Suppressor macrophage treated with lipopolysaccharide for 1 hour (primary cell): Measurements from ENCODE around the gene CNPY2.
A peak's percentile ranks its signal among the peaks of the same experiment; 100 is the strongest.
"Not testable (repeated sequence)": the region's sequence is repeated elsewhere in the genome, so short reads cannot be mapped to it uniquely, and the experiment has no call there.

Experiments used
- DNase-seq, 3 donors: peaks; one replicate each; pipeline ENCODE4 v3.0.0-alpha.2; 2020 to 2022

The CNPY2 gene

DNA sequence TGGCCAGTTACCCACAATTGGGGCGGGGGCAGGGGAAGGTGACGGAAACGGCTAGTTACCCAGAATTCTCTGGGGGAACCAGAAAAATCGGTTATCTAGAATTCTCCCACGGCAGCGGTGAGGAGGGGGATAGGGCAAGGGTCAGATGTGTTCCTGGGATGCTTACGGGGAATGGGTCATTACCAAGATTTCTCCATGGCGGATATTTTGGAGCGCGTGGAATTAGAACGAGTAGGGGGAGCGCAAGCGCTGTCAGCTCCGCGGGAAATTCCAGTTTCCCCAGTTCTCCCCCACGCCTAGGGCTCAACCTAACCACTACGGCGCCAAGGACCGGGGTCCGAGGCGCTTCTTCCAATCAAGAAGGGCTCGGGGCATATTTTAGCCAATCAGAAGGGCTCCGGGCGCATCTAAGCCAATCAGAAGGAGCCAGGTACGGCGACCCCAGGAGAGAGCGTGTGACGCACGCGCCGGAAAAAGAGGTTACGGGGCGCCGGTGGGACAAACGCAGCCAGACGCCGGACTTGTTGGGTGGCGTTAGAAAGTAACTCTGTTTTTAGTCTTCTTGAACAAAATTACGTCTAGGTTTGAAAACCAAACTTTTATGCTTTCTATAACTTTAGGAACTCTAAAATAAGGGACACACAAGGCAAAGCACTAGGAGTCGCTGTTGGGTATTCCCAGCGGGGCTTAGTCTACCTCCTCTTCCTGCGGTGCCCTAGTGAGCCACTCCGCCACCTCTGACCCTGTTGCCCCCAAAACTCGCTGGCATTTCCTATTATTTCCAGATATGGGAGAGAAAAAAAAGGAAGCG lies 18.1 kb upstream of the CNPY2 start, which contains the start of gene PAN2:
Gene PAN2, minus strand, starts transcription at position 322 of the 811 bp plus-strand sequence. CDS start 906 bp downstream, outside the sequence.
- peak; percentile 97 to 99 (median 98) for DNase-seq

DNA sequence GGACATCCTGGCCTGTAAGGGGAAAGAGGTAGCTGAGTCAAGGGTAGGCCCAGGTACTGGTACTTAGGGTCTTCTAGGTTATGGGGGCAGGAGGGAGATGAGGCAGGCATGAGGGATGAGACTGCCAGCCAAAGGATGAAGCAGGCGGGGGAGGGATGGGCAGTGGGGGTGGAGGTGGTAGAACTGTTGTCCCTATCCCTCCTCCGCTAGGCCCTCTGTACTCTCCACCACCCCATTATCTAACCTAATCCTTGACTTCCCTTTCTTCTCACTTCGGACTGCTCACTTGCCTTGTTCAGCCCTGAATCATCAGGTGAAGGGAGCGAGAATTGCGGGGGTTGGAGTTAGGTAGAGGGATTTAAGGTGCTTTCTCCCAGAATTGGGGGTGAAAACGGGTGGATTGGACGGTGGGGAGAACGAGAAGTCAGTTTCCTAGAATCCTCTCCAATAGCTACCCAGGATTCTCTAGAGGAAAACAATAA lies 17.4 kb upstream of the CNPY2 start:
- no peak for DNase-seq

DNA sequence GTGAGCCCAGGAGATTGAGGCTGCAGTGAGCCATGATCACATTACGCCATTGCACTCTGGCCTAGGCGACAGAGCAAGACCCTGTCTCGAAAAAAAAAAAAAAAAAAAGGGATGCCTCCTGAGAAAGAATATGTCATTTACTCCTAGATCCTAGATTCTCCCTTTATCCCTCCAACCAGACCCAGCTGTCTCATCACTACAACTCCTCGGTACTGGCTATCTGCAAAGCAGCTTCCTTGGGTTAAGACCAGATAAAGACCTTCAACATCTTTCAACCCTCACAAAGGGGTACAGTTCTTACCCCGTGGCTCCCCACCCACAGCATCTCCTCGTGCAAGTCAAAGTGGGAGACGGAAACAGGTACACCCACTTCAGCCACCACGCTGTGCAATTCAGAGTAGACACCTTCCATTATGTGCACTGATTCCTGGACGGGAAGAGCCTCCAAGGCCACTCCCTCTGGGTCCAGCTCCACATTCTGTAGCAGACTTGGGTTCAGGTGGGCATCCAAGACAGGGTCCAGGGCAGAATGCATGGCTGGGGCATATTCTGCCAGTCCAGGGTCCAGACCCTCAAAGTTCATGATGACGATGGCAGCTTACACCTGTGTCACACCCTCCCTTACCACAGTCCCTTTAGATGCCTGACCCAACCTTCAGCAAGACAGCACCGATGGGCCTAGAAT lies 16.9 kb upstream of the CNPY2 start:
- DNase-seq: no peak

DNA sequence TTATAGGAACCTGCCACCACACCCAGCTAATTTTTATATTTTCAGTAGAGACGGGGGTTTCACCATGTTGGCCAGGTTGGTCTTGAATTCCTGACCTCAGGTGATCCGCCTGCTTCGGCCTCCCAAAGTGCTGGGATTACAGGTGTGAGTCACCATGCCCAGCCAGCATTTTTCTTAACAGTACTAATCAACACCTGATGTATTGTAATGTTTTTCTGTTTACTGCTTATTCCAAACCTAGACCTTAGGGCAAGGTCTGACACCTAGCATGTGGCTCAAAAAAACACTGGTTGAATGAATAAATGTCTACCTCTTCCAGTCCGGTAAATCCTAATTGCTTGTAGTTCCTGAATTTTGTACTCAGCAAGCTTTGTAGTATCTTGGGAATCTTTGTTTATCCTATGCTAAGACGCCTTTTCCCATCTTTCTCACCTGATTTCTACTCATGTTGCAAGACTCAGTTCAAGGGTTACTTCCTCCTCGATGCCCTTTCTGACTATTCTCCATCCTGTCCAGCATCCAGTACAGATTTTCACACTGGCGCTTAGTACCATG lies 15.2 kb upstream of the CNPY2 start:
- no peak for DNase-seq

DNA sequence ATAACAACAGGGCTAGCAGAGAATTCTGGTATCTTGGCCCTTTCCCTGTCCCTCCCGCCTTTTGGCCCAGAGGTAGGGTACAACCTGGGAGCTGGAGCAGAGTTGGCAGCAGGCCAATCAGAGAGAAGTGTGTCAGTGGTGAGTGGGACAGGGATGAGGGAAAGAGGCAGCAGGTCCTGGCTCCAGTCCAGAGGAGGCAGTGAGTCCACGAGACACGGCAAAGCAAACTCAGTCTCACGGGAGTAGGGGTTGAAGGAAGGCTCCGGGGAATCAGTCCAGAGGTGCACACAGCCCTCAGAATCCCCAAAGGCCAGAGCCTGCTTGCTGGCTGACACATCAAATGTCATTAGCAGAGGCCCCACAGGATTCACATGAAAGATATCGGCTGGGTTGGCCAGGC lies 10.7 kb upstream of the CNPY2 start:
- no peak for DNase-seq

DNA sequence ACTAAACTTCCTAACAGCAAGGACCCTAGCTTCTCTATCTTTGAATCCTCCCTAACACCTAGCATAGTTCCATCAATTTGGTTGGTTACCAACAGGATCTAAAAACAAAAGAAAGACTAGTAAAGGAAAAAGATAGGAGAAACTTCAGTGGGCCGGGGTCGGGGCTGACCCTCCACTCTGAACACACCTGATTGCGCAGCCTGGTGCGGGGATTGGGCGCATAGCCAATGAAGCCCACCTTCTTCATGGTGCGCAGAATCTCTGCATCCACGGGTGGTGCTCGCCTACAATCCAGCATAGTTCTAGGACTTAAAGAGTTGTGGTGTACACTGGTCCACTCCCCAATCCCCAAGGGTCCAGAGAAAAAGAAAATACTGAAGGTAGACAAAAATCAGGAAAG lies 10.3 kb upstream of the CNPY2 start:
- no peak for DNase-seq

DNA sequence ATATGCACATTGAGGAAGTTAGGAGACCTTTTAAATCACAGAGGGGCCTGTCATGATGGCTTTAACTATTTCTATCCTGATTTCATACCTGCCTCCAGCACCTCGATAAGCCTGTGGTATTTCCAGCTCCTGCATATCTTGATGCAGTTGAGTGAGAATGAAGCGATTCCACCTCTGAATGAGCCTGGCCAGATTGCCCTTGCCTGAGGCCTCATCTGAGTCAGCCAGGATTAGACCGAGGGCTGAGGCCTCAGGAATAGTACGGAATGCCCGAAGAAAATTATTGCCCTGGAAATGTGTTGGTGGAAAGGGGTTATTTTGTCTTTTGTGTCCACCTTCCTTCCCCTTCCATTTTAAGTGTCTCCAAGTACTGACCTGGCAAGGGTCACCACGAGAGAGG lies 8.4 kb upstream of the CNPY2 start:
- no peak for DNase-seq

DNA sequence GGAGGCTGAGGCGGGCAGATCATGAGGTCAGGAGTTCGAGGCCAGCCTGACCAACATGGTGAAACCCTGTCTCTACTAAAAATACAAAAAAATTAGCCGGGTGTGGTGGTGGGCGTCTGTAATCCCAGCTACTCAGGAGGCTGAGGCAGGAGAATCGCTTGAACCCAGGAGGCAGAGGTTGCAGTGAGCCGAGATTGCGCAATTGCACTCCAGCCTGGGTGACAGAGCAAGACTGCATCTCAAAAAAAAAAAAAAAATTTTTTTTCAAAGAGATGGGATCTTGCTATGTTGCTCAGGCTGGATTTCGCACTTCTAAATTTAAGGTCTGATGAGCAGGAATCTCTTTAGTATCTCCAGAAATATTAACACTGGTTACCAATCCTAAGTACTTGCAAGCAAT lies 5.8 kb upstream of the CNPY2 start:
- not testable (repeated sequence) for DNase-seq

DNA sequence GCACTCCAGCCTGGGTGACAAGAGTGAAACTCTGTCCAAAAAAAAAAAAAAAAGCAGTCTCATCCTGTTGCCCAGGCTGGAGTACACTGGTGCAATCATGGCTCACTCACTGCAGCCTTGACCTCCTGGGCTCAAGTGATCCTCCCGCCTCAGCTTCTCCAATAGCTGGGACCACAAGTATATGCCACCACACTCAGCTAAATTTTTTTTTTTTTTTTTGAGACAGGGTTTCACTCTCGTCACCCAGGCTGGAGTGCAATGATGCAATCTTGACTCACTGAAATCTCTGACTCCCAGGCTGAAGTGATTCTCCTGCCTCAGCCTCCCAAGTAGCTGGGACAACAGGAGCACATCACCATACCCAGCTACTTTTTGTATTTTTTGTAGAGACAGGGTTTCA lies 5.2 kb upstream of the CNPY2 start:
- DNase-seq: peak; percentile 72 to 87 (median 78)

DNA sequence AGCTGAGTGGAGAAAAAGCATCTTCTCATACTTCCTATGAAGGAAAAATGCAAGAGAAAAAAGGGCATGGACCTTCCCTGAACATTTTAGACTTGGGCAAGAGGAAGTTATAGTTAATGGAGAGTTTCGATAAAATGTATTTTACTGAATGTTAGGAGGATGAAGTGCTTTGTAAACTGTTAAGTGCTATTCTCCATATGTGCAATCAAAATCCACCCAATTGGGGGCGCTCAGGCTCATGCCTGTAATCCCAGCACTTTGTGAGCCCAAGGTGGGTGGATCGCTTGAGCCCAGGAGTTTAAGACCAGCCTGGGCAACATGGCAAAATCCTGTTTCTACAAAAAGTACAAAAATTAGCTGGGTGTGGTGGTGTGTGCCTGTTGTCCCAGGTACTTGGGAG lies 1.9 kb upstream of the CNPY2 start:
- no peak for DNase-seq

DNA sequence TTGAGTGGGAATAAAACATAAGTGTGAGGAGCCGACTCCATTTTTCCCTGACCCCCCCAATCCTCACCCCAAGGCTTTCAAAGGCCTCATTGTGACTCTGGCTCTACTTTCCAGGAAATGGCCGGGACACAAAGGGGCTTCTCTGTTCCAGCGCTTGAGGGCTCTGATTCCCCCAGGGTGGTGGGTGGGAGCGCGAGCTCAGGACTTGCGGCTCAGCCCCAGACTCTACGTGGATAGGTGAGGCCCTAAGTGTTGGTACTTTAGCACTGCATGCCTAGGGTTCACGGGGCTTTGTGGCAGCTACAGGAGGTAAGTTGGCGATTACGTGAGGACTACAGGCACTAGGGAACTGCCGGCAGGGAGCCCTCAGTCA lies 553 bp downstream of the CNPY2 start:
- no peak for DNase-seq

DNA sequence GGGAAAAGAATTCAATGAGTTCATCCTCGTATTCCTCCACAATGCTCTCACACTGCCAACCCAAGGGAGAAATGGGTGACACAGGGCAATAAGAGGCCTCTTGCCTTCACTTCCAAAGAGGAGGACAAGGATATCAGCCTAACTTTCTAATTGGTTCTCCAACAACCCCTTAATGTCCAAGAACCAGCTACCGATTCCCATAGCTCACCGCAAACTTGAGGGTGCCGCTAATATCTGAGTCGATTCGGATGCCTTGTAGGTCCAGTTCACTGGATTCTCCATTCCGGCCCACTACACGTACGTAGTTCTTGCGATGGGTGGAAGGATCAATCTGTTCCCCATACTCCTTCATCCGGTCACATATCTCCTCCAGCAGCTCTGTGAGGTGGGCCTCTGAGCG lies 4.8 kb downstream of the CNPY2 start:
- no peak for DNase-seq

DNA sequence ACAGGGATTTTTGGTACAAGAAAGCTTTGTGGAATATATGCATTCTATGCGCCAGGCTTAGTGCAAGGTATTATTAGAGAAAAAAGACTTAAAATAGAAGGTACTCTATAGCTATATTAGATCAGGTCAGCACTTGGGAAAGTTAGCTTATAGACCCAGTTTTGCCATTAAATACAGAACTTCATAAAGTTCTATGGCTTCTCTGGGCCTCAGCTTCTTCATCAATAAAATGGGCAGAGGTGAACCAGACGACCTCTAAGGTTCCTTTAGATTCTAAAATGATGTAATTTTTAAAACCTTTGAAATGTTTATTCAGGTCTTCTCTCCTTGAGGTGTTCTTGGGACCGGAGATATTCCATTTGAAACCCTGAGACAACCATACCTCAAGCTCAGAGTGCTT lies 7.1 kb downstream of the CNPY2 start:
- no peak for DNase-seq

DNA sequence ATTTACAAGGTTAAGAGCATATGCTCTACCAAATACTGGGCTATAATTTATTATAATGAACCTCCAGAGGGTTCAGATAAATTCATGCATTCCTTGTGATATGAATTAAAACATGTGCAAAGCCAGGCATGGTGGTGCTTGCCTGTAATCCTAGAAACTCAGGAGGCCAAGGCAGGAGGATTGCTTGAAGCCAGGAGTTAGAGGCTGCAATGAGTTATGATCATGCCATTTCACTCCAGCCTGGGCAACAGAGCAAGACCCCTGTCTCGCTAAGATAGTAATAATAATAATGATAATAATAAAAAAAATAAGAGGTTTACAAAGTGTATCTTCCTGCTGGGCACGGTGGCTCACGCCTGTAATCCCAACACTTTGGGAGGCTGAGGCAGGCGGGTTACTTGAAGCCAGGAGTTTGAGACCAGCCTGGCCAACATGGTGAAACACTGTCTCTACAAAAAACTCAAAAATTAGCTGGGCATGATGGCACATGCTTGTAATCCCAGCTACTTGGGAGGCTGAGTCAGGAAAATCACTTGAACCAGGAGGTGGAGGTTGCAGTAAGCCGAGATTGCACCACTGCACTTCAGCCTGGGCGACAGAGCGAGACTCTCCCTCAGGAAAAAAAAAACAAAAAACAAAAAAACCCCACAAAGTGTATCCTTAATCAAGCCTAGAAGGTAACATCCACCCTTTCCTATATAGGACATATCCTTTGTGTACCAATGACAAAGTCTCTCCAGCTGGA lies 8.4 kb downstream of the CNPY2 start:
- DNase-seq: no peak

DNA sequence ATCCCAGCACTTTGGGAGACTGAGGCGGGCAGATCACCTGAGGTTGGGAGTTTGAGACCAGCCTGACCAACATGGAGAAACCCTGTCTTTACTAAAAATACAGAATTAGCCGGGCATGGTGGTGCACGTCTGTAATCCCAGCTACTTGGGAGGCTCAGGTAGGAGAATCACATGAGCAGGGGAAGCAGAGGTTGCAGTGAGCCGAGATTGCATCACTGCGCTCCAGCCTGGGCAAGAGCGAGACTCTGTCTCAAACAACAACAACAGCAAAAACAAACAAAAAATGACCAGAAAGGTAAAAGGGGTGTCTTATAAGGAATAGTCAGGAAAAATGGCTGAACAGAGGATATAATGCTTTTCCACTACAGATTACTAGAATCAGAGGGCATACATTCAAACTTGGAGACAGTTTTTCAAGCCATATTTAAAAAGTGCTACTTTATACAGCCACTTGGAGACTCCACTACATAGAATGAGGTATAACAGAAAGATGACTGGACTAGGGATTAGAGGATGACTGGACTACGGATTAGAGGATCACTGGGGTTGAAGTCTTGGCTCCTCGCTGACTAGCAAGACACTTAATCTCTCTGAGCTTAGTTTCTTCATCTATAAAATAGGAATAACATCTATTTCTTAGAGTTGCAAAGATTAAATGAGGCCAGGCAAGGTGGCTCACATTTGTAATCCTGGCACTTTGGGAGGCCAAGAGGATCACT lies 10.8 kb downstream of the CNPY2 start:
- DNase-seq: no peak

DNA sequence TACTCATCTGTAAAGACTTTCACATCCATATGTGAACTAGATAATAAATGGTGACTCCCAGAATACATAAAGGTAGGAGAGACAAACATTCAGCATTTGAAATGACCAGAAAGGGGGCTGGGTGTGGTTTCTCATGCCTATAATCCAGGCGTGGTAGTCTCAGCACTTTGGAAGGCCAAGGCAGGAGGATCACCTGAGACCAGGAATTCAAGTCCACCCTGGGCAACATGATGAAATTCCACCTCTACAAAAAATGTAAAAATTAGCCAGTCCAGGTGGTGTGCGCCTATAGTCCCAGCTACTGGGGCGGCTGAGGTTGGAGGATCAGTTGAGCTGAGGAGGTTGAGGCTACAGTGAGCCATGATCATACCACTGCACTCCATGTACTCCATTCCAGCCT lies 11.5 kb downstream of the CNPY2 start:
- no peak for DNase-seq

DNA sequence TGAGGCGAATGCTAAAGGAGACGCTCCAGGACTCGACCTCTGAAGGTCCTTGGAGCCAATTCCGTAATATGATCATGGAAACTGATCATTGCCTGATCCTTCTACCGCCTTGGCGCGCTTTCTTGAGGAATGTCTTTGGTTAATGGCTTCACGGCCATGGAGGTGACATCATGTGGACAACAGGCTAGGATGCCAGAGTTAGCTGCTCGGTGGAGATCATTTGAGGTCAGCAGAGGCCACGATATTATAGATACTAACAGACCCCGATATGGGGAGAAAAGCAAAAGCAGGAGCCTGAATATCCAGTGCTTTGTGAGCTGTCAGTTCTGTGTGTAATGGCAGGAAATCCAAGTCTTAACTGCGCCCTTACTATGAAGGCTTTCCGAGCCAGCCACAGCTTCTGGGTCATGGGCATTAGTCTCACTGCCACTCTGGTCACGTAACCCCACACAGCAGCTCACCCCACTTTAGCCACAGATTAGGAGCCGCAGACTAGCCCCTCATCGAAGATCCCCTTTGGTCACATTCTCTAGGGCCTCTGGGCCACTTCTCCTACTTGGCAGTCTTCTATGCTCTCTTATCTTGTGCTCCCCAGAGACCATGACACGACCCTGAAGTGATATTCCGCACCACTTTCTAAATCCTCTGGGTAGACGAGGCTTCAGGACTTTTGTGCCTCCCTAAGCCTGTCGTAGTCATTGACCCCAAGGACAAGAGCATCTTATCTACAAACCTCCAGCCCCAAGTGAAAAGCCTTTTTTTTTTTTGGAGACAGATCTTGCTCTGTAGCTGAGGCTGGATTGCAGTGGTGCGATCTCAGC lies 14.9 kb downstream of the CNPY2 start:
- no peak for DNase-seq

DNA sequence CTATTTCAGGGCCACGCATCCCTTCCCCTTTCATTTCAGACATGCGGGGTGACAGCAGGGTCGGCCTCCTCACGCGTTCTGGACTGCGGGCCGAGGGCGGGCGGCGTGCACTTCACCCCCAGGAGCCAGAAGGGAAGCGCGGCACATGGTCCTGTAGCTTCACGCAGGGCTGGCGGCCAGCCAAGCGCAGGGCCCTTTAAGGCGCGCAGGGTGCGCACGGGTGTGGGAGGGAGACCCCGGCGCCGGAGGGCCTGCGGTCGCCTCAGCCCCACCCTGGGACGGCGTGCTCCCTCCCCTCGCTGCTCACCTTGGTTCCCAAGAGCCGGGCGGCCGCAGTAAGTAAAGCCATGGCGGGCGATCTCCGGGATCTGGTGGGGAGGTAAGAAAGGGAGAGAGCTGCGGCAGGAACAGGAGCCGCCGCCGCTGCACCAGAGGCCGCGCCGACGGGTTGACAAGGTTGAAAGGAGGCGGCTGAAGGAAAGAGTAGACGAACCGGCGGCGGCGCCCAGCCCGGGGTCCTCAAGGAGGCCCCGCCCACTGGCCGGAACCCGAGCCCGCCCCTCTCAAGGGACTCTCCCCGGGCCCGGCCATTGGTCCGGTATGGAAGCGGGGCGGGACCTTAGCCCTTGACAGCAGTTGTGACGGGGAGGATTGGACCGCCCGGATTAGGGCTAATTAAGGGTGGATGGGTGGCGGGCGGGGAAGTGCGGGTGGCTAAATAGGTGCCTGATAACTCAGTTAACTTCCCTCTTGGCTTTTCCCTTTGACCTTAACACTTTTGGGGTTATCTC lies 15.7 kb downstream of the CNPY2 start, which contains the start of gene CS:
Gene CS, minus strand, starts transcription at position 478 of the 791 bp plus-strand sequence. Its CDS starts 129 bp downstream, at position 349.
- peak; percentile 99 to 100 (median 99) for DNase-seq

DNA sequence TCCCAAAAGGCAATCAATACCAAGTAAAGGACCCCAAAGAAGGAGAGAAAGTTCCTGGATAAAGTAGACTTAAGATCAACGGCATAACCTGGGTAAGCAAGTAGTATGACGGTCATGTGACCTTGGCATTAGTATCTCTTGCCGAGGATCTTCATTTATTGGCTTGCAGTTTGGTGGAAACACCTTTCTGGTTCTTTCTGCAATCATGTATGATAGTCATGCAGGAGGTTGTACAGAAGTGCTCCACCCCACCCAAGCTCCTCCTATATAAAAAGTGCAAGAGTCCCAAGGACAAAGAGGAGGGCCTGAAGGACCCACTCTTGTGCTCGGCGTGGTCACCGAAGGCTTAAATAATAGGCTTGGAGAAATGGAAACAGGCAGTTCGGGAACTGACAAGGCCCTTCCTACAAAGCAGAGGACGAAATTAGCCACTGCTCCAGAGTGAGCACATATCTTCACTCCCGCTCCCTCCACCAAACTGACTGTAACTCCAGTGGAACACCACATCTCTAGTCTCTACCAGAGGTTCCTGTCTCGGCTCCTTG lies 16.4 kb downstream of the CNPY2 start:
- no peak for DNase-seq

DNA sequence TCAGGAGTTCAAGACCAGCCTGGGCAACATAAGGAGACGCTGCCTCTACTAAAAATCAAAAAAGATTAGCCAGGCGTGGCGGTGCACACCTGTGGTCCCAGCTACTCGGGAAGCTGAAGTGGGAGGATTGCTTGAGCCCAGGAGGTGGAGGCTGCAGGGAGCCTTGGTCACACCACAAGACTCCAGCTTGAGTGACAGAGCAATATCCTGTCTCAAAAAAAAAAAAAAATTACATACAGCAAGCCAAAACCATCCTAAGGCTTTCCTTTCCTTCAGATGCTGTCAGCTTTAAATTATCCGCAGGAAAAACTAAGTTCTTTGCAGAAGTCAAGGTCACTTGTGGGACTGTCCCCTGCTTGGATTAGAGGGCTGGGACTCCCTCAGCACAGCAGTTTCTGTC lies 17.0 kb downstream of the CNPY2 start:
- no peak for DNase-seq
